ENCODE measurements around the gene NDUFB6.

GRCh38 chr9:32552172-32552872 lies 20.6 kb downstream of the NDUFB6 start, which contains the start of the genes SMIM27 and TOPORS:
- TF ChIP-seq CTCF (IDR thresholded peaks at IDR 0.05) (peak in 1 of 3 experiments; percentile 4), POLR2A (IDR thresholded peaks at IDR 0.05; ENCODE audit: low read depth) (peak; percentile 19), POLR2AphosphoS5 (IDR thresholded peaks at IDR 0.05) (peak; percentile 85 to 90), EP300 (IDR thresholded peaks at IDR 0.05) (no peak)

All from esophagus muscularis mucosa (tissue), 4 donors.